HG03139 (cell line): ENCODE results near the gene CACNA1B.

Experiments used
- ATAC-seq: cut with Tn5 transposase; IDR thresholded peaks from one replicate; pipeline ENCODE4 v1.9.1; 2021; ENCODE audit not compliant: unreplicated experiment

Gene CACNA1B

DNA sequence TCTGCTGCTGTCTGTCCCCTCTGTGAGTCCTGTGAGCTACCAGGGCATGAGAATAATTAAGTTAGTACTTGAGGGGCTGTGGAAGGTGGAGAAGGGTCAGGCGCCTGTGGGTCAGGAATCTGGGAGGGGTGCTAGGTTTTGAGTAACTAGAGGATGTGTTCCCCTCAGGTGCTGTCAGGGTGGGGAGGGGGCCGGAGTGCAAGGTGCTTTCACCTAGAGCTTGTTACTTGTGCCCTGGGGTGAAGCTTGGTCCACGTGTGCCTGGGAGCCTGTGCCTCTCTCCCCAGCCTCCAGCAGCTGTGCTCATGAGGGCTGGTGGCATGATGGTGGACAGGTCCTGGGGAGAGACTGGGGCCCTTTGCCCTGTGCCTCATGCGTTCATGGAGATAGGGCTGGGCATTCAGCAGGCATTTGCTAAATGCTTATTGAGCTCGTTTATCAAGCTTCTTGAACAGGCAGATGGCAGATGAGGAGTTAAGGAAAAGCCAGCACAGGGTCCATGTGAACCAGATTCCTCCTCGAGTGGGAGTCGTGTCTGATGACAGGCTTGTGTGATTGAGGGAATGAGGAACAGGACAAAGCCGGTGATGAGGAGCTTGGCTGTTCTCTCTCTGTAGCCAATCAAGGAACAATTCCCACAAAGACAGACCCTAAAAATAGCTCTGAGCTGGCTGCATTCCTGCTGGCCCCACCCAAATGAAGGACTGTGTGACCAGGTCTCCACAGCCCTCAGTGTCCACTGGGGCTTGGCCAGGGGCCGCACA, 40.9 kb downstream of the CACNA1B start:
- ATAC-seq, result no peak

DNA sequence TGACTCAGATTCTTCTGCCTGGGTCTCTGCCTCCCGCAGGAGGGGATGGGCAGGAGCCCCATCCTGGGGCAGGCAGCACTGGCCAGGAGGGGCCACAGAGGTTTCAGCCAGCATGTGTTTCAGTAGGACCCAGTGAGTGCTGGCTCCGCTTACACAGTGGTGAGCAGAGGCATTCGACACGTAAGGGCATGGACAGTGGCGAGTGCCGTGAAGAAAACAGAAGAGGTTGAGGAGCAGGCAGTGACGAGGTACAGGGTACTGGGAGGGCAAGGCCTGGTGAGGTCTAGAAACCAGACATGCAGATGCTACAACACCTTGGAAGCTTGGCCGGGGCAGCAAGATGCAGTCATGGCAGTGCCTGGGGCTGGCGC, 41.5 kb downstream of the CACNA1B start:
- ATAC-seq, result no peak

DNA sequence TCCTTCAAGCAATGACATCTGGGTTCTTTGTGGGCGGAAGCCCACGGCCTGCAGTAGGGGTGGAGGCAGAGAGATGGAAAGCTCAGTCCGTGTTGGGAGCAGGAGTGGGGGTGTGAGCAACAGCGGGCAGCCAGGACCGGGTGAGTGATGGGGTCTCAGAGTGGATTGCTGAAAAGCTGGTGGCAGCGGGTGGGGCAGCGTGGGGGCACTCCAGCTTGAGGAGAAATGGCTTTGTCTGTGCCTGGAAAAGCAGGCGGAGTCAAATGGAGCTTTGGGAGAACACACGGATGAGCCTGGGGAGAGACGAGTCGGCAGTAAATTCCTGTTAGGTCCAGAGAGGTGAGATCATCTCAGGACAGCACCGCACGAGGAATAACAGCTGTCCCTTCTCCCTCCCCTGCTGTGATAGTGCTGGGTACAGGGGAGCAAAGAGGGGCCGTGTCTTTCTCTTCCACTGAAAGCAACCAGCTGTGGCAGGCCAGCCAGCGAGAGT, 42.1 kb downstream of the CACNA1B start:
- no peak for ATAC-seq

DNA sequence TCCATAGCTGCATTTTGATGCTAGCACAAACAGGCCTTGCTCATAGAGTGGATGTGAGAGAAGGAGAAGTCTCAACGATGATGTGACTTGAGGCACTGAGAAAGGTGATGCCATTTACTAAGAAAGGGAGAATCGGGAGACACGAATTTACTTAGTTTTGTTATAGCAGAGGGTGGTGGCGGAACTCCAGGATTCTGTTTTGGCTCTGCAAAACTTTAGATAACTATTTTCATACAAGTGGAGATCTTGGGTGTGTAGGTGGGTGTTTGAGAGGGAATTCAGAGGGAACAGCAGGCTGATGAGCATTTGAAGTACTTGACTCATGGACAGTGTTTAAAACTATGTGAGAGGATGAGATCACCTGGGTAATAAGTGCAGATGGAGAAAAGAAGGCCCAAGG, 43.2 kb downstream of the CACNA1B start:
- ATAC-seq, result no peak

DNA sequence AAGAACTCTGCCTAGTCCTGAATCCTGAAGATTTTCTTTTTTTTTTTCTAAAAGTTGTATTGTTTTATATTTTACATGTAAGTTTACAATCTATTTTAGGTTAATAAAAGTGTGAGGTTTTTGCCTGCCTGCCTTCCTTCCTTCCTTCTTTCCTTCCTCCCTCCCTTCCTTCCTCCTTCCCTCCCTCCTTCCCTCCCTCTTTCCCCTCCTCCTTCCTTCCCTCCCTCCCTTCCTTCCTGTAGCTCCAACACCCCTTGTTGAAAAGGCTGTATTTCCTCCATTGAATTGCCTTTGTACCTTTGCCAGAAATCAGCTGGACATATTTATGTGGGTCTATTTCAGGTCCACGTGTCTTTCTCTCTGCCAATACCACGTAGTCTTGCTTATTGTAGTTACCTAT, 46.6 kb downstream of the CACNA1B start:
- ATAC-seq, result no peak

DNA sequence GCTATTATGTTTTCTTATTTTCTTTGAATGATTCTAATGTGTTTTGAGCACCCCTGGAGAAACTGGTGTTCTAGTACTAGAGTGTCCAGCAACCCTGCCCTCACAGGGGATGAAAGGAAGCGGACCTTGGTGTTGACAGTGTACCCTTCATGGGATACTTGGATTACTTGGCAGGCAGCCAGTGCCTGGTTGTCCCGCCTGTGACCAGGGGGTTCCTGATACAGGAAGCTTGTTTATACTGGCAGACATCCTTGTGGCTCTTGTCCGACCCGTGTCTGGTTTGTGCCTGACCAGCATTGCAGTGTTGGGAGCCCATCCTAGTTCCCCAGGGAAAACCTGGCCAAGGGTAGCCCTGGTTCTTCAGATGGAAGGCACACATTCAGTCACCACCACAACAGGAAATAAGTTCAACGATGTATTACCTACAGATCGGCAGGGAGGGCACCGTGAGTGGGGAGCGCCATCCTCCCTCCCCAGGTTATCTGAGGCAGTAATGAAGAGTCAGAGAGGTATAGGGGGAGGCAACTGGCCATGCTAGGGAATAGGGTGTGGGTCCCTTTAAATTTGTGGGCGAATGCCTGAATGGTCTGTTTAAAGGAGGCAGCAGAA, 47.3 kb downstream of the CACNA1B start:
- ATAC-seq, result no peak

DNA sequence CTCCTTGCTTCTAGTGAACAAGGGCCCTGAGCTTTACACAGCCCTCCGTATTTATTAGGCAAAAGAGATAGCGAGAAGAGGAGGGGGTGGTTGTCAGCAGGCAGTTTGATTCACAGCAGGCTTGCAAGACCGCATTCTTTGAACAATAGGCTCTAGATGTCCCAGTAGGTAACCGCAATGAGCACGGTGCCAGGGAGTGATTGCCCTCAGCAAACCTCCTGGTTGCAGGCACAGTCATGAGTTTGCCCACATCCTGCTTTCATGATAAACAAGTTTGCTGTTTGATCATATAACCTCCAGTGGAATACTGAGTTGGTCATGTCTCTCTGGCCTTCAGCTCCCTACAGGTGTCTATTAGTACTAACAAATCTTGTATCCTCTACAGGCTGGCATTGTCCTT, 66.1 kb downstream of the CACNA1B start:
- ATAC-seq, result no peak

DNA sequence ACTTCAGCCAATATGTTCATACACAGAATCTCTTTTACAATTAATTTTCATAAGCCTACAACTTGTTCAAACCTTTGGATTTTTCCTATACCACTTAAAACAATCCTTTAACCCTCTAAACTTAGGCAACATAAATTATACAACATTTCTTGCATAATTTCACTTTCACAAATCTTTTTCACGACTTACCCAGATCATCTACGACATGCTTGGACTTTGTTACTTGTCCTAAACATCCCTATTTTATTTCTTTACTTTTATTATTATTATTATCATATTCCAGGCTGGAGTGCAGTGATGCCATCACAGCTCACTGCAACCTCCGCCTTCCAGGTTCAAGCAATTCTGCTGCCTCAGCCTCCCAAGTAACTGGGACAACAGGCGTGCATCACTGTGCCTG, 68.0 kb downstream of the CACNA1B start:
- no peak for ATAC-seq

DNA sequence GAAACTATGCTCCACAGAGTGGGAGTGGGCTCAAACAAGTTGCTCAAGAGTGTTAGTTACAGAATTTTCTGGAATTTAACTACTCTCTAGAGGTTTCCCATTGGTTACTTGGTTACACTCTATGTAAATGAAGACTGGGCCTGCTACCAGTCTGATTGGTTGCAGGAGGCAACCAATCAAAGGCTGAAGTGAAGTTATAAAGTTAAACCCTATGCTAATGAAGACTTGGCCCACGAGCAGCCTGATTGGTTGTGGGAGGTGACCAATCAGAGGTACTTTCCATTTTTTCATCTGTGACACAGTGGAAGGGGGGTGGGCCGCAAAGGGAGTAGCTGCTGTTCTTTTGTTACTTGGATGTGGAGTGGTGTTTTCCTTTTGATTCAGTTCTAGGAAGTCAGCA, 69.4 kb downstream of the CACNA1B start:
- no peak for ATAC-seq

DNA sequence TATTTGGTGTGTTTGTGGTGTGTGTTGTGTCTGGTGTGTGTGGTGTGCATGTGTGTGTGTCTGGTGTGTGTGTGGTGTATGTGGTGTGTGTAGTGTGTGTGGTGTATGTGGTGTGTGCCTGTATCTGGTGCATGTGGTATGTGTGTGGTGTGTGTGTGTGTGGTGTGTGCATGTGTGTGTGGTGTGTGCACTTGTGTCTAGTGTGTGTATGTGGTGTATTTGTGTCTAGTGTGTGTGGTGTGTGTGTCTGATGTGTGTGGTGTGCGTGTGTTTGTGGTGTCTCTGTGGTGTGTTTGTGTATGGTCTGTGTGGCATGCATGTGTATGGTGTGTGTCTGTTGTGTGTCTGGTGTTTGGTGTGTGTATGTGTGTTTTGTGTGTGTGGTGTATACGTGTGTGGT, 71.1 kb downstream of the CACNA1B start:
- no peak for ATAC-seq

DNA sequence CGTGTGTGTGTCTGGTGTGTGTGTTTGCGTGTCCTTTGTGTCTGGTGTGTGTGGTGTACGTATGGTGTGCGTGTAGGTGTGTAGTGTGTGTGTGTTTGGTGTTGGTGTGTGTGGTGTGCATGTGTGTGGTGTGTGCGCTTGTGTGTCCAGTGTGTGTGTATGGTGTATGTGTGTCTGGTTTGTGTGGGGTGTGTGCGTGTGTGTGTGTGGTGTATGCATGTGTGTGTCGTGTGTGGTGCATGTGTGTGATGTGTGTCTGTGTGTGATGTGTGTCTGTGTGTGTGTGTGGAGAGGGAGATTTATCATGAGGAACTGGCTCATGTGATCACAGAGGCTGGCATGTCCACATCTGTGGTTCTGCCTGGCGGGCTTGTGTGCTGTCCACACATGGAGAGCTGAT, 71.7 kb downstream of the CACNA1B start:
- ATAC-seq, result no peak

DNA sequence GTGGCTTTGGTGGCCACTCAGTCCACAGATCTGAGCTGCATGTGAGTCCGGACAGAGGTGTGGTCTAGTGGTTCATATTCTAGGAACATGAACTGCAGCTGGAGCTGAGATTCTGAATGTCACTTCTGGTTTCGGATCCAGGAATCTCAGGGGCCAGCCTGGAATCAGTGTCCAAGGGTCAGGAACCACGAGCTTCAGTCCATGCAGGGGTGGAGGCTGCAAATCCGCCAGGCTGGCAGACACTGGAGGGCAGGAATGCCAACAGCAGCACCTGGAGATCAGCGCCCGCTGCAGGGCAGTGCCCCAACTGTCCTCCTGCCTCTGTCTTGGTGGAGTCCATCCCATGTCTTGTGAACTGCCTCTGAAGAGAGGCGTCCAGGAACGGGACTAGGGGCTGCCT, 73.5 kb downstream of the CACNA1B start:
- ATAC-seq, result no peak

DNA sequence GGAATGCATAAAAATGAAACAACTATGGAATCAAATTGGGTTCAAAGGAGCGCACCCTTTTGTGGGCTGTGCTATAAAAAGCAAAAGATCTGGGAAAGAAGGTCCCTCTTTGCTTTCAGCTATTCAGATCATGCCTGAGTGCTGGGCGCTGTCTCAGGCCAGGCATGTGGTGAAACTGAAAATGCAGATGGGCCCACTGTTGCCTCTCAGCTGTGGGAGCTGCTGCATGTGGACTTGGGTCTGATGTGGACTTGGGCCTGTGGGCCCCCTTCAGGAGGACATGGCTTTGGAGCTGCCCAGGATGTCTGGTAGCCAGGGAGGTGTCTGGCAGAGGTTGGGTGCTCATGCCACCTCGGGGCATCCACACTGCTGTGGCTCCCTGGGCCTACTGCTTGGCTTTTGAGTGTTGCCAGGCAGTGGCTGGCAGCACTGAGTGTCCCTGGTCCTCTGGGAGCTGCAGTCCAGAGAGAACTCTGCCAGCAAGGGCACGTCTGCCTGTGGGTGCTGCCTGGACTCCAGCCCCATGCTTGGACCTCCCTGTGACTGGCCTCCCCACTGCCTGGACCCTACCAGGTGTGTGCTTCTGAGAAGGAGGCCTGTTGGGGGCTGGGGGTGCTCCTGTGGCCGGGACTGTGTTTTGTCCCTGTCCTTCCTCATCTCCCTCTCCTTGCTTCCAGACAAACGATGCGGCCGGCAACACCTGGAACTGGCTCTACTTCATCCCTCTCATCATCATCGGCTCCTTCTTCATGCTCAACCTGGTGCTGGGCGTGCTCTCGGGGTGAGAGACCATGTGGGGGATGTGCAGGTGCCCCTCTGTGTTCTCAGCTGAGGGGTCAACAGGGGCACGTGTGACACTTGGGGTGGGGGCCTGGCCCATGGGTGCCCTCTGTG, 74.3 kb downstream of the CACNA1B start:
- no peak for ATAC-seq

DNA sequence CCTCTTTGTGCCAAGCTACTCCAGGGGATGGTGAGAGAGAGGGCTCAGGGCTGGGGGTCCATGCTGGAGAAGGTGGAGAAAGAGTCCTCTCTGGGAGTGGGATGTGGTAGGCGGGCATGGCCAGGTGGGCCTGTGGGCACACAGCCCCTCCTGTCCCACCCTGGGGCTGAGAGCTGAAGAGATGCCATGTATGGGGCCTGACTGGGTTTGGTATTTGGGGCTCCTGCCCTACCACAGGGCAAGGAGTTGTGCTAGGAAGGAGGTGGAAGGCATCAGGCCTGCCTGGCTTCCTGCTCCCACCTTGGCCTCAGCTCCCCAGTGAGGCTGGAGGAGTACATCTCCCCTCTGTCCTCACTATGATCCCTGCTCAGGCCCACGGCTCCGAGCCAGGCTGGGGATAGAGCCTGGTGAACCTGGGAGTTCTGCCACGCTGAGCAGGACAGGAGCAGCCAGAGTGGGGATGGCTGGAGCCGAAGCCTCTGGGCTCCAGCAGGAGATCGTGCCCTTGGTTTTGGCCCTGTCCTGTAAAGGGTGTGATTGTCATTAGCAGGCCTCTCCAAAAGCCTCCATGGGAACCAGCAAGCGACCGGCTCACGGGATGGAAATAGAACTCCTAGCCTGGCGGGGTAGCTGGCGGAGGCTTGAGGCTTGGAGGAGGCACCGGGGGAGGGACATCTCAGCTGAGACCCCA, 75.5 kb downstream of the CACNA1B start:
- no peak for ATAC-seq

DNA sequence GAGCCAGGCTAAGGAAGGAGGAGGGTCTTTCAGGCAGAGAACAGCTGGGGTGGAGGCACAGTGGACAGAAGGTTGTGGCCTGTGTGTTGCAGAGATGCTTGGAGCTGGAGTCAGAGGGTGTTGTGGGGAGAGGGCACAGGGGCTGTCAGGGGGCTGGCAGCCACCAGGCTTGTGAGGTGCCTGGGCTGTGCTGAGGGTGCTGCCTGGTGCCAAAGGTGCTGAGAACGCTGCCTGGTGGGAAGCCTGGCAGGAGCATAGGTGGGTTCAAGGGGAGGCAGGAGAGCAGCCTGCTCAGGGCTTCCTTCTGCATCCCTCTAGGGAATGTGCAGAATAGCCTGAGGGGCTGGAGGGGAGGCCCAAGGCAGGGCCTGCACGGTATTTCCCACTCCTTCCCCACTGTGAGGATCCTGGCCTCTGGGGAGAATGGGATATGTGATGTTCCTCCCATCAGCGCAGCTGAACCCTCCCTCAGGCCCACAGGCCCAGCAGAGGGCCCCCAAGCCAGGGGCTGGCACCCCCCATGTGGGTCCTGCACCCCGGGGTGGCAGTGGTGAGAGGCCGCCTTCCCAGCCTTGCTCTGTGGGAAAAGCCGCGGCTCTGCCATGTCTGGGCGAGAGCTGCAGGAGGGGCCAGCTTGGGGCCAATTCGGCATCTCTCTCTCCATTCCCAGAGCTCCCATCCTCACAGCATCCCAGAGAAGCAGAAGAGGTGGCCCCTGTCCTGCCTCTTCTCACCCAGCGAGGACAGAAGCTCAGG, 76.3 kb downstream of the CACNA1B start:
- no peak for ATAC-seq

DNA sequence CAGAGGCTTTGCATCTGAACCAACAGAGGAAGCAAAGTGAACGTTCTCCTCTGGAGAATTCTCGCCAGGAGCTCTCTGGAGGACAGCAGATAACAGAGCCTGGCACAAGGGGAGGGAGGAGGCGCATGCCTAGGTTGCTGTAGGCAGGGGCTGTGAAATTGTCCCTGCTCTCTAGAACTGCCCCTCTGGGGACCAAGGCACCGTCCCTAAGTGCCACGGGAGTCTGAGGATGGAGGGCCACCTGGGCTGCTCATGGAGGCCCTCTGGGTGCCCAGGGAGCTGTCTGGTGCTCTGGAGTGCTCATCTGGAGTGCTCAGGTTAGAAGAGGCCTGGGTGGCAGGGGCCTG, 77.6 kb downstream of the CACNA1B start:
- ATAC-seq, result no peak

DNA sequence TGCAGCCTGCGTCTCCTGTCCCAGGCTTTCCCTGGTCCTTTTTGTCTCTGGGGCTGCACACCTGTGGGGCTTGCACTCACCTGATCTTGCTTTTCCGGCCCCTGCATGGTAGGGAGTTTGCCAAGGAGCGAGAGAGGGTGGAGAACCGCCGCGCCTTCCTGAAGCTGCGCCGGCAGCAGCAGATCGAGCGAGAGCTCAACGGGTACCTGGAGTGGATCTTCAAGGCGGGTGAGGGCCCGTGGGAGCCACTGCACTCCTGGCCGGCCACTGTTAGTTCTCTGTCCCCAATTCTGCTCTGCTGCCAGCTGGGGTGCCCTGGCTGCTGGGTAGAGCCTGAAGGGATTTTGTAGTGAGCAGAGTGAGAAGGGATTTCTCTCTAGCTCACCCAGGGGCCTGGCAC, 78.0 kb downstream of the CACNA1B start:
- ATAC-seq, result no peak

DNA sequence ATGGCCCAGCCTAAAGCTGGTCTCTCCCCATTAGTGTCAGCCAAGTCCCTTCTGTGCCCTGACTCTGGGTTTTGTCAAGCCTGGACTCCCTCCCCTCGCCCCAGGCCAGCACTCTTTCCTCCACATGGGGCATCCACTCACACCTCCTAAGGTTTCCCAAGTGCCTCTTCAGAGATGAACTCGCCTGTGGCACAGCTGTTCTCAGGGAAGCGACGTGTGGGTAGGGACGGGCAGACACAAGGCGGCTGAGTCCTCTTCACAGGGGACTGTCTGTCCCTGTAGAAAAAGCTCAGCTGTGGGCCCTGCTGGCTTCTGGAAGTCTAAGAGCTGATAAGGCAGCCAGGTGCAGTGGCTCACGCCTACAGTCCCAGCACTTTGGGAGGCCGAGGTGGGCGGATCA, 78.5 kb downstream of the CACNA1B start:
- ATAC-seq, result no peak

DNA sequence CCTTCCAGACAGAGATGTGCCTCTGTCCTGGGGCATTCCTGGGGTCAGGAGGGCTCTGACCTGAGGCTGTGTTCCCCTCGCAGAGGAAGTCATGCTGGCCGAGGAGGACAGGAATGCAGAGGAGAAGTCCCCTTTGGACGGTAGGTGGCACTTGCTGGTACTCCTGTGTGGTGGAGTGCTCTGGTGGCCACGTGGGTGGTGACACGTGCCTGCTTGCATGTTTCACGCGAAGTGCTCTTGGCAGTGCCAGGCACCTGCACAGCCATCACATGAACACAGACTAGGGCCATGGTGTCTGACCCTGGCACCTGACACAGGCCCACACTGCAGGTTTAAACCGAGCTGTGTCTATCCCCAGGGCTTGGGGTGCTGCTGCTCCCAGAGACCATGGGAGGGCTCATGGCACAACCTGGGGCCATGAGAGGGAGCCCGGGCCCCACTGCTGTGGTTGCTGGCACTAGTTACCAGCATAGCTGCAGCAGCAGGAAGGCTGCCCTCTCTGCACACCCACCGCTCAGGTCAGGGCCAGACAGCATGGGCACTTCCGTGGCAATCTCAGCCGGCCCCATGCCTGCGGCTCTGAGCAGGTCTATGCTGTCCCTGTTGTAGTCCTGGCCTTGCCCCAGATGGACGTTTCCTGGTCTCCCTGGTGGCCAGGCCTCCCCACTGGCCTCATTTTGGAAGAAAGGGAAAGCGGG, 79.3 kb downstream of the CACNA1B start:
- ATAC-seq, result no peak
